A673 (cell line): ENCODE measurements around the gene CDIP1. TPM values are rescaled to one million over a fixed set of nuclear protein-coding genes. Genes with fewer than 3 reads are reported as not detected.

Experiments used
- BruUV-seq: library from RNA; stranded (reverse); fragments of 400-500 nt; replicated peaks from 2 replicates; lab custom pipeline; 2021; lab: Mats Ljungman, UMichigan
- CTCF ChIA-PET: fragments of 300-600 bp; sonication (Branson Sonifier 250); formaldehyde crosslinking; loops from one replicate; lab custom pipeline; 2022; ENCODE audit warnings: antibody characterized with exemption; lab: Charles Lee
- POLR2A ChIA-PET: fragments of 300-600 bp; sonication (Branson Sonifier 250); formaldehyde crosslinking; loops from one replicate; lab custom pipeline; 2022; ENCODE audit warnings: antibody characterized with exemption; ENCODE audit not compliant: low non-redundant PET; lab: Charles Lee
- DNase-seq: peaks from one replicate; pipeline ENCODE4 v3.0.0-alpha.2; 2015; ENCODE audit warnings: low spot score
- H3K27ac ChIP-seq: fragments of 200-600 bp; sonication (generic); 2 replicates; pipeline ENCODE4 v1.5.1; 2016; ENCODE audit warnings: mixed run types, low read depth, mild to moderate bottlenecking, mixed read lengths, antibody characterized with exemption, low read length; ENCODE audit not compliant: poor library complexity, severe bottlenecking
- H3K27me3 ChIP-seq: fragments of 200-600 bp; sonication (generic); replicated peaks from 2 replicates; pipeline ENCODE4 v1.6.1; 2017; ENCODE audit warnings: mixed run types, low read depth, mild to moderate bottlenecking, mixed read lengths, antibody characterized with exemption, low read length; ENCODE audit not compliant: insufficient read depth, poor library complexity
- H3K36me3 ChIP-seq: fragments of 200-600 bp; sonication (generic); 2 replicates; pipeline ENCODE4 v1.6.1; 2016; ENCODE audit warnings: mixed run types, mild to moderate bottlenecking, mixed read lengths, antibody characterized with exemption, low read length; ENCODE audit not compliant: insufficient read depth, poor library complexity, severe bottlenecking
- H3K4me1 ChIP-seq: fragments of 200-600 bp; sonication (generic); 2 replicates; pipeline ENCODE4 v1.6.1; 2017; ENCODE audit warnings: mixed run types, mild to moderate bottlenecking, mixed read lengths, antibody characterized with exemption, low read length; ENCODE audit not compliant: insufficient read depth, poor library complexity, severe bottlenecking
- H3K4me3 ChIP-seq: fragments of 200-600 bp; sonication (generic); 2 replicates; pipeline ENCODE4 v1.5.1; 2016; ENCODE audit warnings: low read depth, mixed run types, mild to moderate bottlenecking, mixed read lengths, low read length; ENCODE audit not compliant: poor library complexity, severe bottlenecking
- H3K9me3 ChIP-seq: fragments of 200-600 bp; sonication (generic); 2 replicates; pipeline ENCODE4 v1.6.1; 2016; ENCODE audit warnings: mixed run types, low read depth, mild to moderate bottlenecking, mixed read lengths, antibody characterized with exemption, low read length; ENCODE audit not compliant: poor library complexity, severe bottlenecking
- CTCF ChIP-seq: fragments of 300-800, 200-600 bp; sonication (generic); conservative IDR thresholded peaks from 2 replicates; pipeline ENCODE4 v1.5.1; 2017; ENCODE audit warnings: low read depth, mild to moderate bottlenecking, antibody characterized with exemption, low read length, moderate library complexity, mixed read lengths
- EZH2 ChIP-seq: fragments of 200-600 bp; sonication (generic); IDR thresholded peaks from 2 replicates; pipeline ENCODE4 v1.6.1; 2017; ENCODE audit warnings: borderline replicate concordance, low read depth, mild to moderate bottlenecking, mixed read lengths, antibody characterized with exemption, low read length; ENCODE audit not compliant: poor library complexity, severe bottlenecking
- intact Hi-C: fragments of 100-400 bp; cut with micrococcal nuclease; formaldehyde crosslinking; loops from one replicate; pipeline ENCODE4 v1.10.0; 2022; ENCODE audit not compliant: unreplicated experiment
- total RNA-seq: library from RNA; stranded (reverse); gene quantifications from 2 replicates; pipeline ENCODE4 v1.2.3, GENCODE V29; 2021

The CDIP1 gene
- total RNA-seq, 1 experiment from 2014 or later = 12.8 TPM

DNA sequence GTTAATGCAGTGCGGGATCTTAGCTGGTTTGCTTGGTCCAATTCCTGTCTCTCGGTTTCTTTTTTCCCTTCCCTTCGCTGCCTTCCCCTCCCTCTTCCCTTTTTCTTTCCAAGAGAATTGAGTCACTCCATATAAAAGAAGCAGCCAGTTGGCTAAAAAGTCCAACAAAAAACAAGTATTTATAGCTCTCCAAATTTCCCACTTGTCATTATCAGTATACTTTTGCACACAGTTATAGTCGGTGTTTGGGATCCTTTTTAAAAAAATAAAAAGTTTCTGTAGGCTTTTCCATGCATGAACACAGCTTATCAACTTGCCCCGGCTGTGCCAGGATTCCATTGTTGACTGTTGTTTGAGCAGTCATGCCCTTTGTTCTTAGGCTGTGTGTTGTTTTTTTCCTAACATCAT, 37.5 kb downstream of the CDIP1 start:
- Histone ChIP-seq H3K4me1 (no peaks in the 10 kb centered on the region), H3K27ac (no peak overlapping the region), H3K4me3 (no peak overlapping the region), H3K36me3 (no peaks in the 10 kb centered on the region), H3K9me3 (no peaks in the 10 kb centered on the region), H3K27me3 (no peaks in the 10 kb centered on the region)
- TF ChIP-seq CTCF = no peak
- no peak for TF ChIP-seq EZH2
- DNase-seq = no peak
- BruUV-seq = no TSS peak
- intact Hi-C loops = no loop called here
- CTCF ChIA-PET = no interaction called here
- POLR2A ChIA-PET = no interaction called here

DNA sequence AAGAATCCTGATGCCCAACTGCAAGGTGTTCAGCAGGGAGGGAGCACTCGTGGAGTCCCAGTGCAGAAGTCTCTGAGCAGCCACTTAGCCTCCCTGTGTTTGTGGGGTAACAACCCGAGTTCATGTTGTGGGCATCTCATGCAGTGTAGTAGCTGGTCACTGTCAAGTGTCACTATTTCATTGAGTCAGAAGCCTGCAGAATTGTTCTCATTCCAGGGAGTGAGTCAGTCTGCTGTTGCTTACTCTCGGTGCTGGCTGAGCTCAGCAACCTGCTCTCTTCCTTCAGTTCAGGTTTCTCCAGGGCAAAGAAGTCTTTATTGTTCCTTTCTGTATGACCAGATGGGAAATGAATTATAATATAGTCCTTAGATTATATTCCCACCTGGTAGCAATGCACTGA, 38.3 kb downstream of the CDIP1 start:
- BruUV-seq = no TSS peak
- H3K27ac ChIP-seq = no peak overlapping the region
- no peak for TF ChIP-seq CTCF
- TF ChIP-seq EZH2 = no peak
- ChIA-PET POLR2A (no interaction called here), CTCF (interaction anchor here (1.2 kb wide), 1 partner anchor 48 kb away, joined by 3 read pairs; no protein-coding TSS in a partner anchor)
- H3K9me3 ChIP-seq = no peaks in the 10 kb centered on the region
- intact Hi-C loops = no loop called here
- no peaks in the 10 kb centered on the region for H3K27me3 ChIP-seq
- no peak for DNase-seq
- peaks cover 3% of the 10 kb centered on the region for H3K4me1 ChIP-seq
- no peak overlapping the region for H3K4me3 ChIP-seq
- no peaks in the 10 kb centered on the region for H3K36me3 ChIP-seq

- no peak for TF ChIP-seq EZH2
- no TSS peak for BruUV-seq
- DNase-seq = no peak
- no peaks in the 10 kb centered on the region for H3K27me3 ChIP-seq
- H3K27ac ChIP-seq = no peak overlapping the region
- peaks cover 5% of the 10 kb centered on the region for H3K4me1 ChIP-seq
- H3K36me3 ChIP-seq = no peaks in the 10 kb centered on the region
- ChIA-PET CTCF (no interaction called here), POLR2A (interaction anchor here (0.5 kb wide), 1 partner anchor 162 kb away, joined by 3 read pairs; no protein-coding TSS in a partner anchor)
- H3K4me3 ChIP-seq = no peak overlapping the region
- no peaks in the 10 kb centered on the region for H3K9me3 ChIP-seq
- intact Hi-C loops = no loop called here
Observed at GRCh38 chr16:4499196-4499555, 39.4 kb downstream of the CDIP1 start.

DNA sequence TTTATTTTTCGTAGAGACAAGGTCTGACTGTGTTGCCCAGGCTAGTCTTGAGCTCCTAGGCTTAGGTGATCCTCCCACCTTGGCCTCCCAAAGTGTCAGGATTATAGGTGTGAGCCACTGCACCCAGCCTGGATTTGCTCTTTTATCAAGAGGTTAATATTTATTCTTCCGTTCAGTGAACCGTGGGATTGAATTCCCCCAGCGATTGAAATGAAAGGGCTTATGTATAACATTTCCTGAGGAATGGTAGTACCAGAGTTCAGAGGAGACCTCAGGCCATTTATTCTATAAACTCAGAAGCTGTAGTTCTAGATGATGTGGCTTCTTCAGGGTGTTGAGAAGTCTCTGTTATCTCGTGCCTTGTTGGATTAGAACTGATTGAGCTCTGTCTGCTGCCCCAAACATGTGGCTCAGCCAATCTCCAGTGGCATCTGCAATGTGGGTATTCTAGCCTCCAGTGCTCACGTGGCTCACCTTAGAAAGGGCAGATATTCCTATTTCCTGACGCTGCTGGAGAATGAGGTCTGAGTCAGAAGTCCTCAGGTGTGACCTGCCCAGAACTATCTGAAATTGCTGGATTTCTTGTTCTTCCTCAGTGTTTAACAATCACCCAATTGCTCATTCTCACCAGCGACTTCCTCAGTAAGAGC, 39.9 kb downstream of the CDIP1 start:
- Histone ChIP-seq H3K9me3 (no peaks in the 10 kb centered on the region), H3K27me3 (no peaks in the 10 kb centered on the region), H3K4me1 (peaks cover 5% of the 10 kb centered on the region), H3K4me3 (no peak overlapping the region), H3K27ac (no peak overlapping the region), H3K36me3 (no peaks in the 10 kb centered on the region)
- BruUV-seq = no TSS peak
- CTCF ChIA-PET = no interaction called here
- no peak for DNase-seq
- POLR2A ChIA-PET = interaction anchor here (0.5 kb wide), 1 partner anchor 162 kb away, joined by 3 read pairs; no protein-coding TSS in a partner anchor
- no peak for TF ChIP-seq EZH2
- TF ChIP-seq CTCF = no peak
- intact Hi-C loops = no loop called here
